ENCODE data around the gene PYY.
A peak's percentile ranks its signal among the peaks of the same experiment; 100 is the strongest.
"Not testable (repeated sequence)": the region's sequence is repeated elsewhere in the genome, so short reads cannot be mapped to it uniquely, and the experiment has no call there.

The PYY gene

GRCh38 chr17:43942051-43942685 lies 11.6 kb downstream of the PYY start, which contains the start of gene PPY:
PPY (minus strand) TSS chr17:43942476; CDS start chr17:43941654, 822 bp downstream.
- no peak for DNase-seq

- DNase-seq = peak; percentile 50
Measured at GRCh38 chr17:43940630-43941029, 13.1 kb downstream of the PYY start.

DNA sequence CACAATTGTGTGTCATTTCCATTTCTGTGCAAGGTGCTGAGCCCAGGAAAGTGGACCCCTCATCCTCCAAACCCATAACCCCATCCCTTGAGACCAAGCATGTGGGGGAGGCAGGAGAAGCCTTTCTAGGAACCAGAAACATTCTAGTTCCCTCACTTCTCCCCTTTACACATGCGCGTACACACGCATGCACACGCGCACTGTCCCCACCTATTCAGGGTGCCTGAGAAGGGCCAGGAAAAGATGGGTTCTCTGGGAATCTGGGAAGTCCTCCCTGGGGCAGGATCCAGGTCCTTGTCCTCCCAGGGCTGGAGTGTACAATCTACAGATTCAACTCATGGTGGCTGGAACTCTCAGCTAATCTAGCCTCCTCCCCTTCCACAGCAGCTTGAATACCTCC lies 13.9 kb downstream of the PYY start:
- no peak for DNase-seq

DNA sequence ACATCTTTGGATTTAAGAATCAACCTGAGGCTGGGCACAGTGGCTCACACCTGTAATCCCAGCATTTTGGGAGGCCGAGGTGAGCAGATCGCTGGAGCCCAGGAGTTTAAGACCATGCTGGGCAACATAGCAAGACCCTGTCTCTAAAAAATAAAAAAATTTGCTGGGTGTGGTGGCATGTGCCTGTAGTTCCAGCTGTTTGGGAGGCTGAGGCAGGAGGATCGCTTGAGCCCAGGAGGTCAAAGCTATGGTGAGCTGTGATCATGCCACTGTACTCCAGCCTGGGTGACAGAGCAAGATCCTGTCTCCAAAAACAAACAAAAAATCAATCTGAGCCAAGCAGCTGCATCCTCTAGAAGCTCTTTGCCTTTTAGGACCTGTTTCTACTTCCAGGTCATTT lies 14.3 kb downstream of the PYY start:
- not testable (repeated sequence) for DNase-seq

DNA sequence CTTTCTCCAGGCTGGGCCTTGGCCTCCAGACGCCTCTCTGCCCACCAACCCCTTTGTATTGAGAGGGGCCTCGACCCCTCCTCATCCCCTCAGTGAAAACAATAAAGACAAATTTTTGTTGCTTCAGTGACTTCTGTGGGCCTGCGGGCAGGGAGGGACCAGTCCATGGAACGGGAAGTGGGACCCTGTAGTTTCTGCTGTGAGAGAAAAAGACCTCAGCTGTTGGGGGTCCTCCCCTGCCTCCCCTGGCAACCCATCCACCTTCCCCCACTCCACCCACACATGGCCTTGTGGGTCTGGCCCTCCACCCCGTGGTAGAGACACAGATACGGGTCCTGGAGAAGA lies 14.9 kb downstream of the PYY start:
- DNase-seq = no peak

DNA sequence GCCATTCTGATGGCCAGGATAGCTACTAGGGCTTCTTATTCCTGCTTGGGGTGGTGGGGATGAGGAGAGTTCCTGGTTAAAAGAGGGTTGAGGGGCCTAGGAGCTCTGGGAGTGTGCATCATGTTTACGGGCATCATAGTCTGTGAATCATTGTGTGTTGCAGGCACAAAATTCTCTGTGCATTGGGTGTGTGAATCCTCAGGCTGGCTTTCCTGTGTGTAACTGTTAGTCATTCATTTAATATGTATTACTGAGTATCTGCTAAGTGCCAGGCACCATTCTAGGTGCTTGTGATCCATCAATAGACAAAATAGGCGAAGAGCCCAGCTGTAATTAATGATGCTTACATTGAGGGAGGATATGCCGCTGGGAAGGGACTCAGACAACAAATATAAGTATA lies 17.3 kb downstream of the PYY start:
- peak; percentile 21 for DNase-seq

- DNase-seq = no peak
Measured at GRCh38 chr17:43935926-43936261, 17.8 kb downstream of the PYY start.

DNA sequence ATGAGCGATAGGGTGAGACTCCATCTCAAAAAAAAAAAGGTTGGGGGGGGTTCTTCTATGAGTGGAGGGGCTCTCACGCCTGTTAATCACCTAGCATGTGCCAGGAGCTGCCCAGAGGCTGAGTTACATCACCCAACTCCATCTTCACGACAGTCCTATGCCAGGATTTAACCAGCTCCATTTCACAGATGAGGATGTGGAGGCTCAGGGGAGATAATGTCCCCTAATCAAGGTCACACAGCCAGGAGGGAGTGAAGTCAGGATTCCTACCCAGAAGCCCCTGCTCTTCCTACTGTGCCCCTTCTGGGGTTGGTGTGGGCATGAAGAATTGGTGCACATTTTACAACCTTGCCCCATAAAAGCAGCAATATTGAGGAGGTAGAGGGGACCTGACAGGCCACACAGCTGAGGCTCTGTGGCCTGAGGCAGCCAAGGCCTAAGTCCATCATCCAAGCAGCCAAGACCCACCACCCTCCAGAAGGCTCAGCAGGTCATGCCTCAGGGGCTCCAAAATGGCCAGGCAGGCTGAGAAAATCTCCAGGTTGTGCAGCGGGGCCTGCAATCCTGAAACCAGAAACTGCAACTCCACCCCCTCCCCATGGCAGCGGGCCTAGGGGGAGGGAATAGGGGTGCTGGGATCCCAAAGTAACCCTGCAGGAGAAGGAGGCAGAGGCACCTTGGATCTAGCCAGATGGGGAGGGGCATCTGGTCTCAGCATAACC lies 18.4 kb downstream of the PYY start:
- no peak for DNase-seq

DNA sequence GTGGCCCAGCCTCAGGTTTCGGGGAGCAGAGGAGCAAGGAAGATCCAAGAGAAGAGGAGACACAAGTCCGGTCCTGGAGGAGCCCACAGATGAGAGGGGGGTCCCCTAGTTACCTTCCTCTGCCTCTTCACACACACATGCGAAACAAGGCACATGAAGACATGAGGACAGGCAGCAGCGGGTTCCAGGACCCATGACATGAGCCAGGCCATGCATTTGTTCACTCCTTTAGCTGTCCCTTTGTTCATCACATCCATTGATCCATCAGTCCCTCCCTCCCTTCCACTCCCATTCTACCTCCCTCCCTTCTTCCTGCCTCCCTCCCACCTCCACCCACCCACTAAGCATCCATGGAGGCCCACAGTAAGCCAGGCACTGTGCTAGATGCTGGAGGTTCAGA lies 20.8 kb downstream of the PYY start:
- DNase-seq = no peak

DNA sequence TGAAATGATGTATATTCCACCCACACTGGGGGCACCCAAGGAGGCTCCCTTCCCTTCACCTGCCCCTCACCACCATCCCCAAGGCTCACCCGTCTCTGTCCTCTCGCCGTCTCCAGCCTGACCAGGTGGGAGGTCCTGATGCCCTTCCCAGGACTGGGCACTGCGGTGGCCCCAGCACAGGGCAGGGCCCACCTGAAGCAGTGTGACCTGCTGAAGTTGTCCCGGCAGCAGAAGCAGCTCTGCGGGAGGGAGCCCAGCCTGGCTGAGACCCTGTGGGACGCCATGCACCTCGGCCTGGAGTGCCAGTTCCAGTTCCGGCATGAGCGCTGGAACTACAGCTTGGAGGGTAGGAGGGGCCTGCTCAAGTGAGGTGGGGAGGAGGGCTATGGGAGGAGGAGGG lies 21.4 kb downstream of the PYY start:
- no peak for DNase-seq

GRCh38 chr17:43931062-43931571 lies 22.6 kb downstream of the PYY start:
- no peak for DNase-seq

DNA sequence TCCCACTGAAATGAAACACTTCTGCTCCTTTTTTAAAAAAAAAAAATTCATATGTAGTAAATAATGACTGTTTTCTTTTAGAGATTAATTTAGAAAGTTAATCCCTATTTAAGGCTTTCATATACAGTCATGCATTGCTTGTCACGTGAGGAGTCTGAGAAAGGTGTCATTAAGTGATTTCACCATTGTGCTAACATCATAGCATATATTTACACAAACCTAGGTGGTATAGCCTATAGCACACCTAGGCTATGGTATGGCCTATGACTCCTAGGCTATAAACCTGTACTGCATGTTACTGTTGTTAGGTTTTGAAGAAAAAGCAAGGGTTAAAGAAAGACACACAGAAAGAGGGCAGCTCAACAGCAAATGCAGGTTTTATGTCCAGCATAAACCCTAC lies 25.1 kb downstream of the PYY start:
- DNase-seq = no peak

DNA sequence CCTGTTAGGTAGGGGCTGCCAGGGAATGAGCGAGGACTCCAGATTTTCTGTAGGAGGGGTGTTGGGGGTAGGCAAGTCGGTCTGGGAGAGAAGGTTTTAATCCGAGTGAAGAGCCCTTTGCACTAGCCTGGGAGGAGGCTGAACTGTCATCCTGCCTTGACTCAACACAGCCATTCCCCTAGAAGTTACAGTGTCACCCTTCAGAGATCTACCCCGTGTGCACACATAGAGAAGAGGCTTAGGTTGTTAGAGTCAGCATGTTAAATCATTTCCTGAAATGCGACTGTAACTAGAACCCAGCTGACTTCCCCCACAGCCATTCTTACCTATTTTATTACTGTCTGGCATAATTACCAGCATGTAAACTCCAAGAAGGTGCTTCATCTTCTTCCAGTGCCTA lies 25.8 kb downstream of the PYY start:
- DNase-seq = not testable (repeated sequence)

DNA sequence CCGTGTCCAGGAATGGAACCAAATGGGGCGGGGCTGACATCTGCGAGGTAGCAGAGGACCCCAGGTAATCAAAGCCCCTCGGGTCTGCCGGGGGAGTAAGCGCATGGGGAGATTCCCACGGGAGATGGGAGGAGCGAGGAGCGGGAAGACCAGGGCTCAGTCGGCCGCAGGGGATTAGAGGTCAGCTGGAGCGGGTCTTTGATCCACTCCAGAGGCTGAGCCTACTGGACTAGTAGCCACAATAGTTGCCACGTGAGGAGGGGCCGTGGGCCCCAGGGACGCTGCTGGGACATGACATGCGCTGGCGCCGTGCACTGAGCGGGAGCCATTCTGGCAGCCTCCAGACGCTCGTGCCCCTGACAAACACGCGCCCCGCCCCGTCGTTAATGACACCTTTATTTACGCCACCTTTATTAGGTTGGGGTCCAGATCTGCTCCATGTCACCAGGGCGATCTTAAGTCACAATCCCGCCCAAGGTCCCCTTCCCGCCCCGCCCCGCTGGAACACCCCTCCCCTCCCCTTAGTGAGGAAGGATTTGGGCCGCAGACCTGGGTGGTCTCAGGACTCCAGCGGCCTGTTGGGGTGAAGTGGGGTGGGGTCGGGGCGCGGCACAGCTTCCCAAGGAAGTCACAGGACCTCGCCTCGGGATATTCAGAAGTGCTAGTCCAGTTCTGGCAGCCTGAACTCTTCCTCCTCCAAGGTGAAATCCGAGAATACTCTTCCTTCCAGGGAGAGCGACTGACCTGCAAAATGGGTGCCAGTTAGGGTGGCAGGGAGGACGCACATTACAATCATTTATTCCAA lies 26.5 kb downstream of the PYY start:
- DNase-seq = no peak

- DNase-seq = no peak
Measured at GRCh38 chr17:43924558-43924957, 29.2 kb downstream of the PYY start.

DNA sequence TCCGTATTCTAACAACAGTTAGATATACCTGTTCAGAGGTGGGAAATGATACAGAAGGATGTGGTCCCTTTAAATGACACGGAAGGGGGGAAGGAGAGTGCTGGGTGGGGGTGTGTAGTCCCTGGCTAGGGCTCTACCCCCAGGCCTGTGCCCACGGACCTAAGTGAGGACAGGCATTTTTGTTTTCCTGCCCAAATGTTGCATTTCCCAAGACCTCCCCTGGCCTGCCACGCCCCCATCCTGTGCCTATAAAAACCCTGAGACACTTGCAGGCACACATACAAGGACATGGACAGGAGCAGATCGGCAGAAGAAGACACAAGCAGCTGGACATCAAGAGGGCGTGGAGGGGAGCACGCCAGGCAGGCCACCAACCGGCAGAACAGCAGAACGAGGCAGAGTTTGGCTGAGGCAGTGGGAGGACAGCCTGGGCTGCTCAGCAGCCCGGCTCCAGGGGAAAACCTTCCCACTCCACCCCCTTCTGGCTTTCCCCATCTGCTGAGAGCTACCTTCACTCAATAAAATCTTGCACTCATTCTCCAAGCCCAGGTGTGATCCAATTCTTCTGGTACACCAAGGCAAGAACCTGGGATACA lies 33.1 kb downstream of the PYY start:
- DNase-seq = no peak

DNA sequence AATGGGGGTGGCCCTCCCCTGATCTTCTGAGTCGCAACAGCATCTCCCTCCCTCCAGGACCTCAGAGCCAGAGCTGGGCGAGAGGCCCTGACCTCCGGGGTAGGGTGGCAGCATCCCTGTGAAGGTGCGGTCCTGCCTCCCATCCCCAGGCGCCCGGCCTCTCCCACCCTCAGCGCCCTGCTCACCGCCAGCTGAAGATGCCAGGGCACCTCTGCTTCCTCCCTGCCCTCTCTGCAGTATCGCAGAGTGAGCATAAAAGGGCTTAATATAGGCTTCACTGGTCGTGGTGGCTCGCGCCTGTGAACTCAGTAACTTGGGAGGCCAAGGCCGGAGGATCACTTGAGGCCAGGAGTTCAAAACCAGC lies 35.7 kb downstream of the PYY start:
- DNase-seq = no peak

GRCh38 chr17:43917348-43918025 lies 36.3 kb downstream of the PYY start:
- peak; percentile 7 for DNase-seq

- DNase-seq = no peak
Measured at GRCh38 chr17:43917016-43917347, 36.8 kb downstream of the PYY start.

DNA sequence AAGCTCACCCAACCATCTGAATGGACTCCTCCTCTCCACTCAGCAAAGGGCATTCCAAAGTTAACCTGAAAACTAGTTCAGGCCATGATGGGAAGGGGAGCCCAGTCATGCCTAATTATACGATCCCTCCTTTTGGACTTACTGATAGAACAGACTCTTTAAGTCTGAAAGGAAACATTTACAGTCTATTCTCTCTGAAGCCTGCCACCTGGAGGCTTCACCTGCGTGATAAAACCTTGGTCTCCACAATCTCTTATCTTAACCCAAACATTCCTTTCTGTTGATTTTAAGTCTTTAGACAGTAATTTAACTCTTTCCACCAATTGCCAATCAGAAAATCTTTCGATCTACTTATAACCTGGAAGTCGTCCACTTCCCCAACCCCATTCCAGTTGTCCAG lies 37.4 kb downstream of the PYY start:
- no peak for DNase-seq

DNA sequence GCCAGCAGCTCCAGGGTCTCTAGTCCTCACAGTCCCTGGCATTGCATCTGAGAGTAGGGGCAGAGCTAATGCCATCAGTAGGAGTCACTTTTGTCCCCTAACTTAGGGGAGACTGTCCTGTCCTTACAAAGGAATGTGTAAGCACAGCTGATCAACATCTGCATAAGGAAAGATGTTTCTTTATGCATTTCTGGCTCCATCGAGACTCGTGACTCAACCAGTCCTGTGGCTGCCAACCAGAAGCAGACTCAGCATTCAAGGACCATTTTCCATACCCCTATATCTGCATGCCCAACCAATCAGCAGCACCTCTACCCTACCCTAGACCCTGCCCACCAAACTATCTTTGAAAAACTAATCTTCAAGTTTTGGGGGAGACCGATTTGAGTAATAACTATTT lies 38.2 kb downstream of the PYY start:
- no peak for DNase-seq

DNA sequence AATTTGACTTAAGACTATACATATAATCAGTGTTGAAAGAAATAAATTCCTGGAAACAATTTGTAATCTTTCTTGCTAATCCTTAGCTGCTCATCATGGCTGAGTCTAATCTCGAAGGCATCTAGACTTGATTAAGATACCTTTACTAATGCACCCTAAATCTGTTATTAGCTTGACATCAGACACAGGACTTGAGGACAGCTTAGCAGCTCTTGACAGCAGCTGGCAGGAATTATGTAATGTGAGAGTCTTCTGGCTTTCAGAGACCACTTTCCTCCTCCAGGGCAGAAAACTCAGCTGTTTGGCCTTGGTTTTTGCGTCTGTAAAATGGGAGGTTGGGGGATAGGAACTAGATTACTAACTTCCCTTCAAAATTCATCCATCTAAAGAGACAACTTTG lies 39.3 kb downstream of the PYY start:
- DNase-seq = no peak

- DNase-seq = no peak
Measured at GRCh38 chr17:43913584-43913983, 40.2 kb downstream of the PYY start.

All from fibroblast of upper back skin (primary cell).